ENCODE data around the gene MAN1A1. TPM values are rescaled to one million over a fixed set of nuclear protein-coding genes. Genes with fewer than 3 reads are reported as not detected.

The MAN1A1 gene
- polyA plus RNA-seq, 2 of the 4 experiments (the other 2 are of a cell fraction): 0.05 TPM; not detected in 1

GRCh38 chr6:119311514-119312142 is 37.9 kb downstream of the MAN1A1 start:
- Histone ChIP-seq H3K4me1 (peaks cover 10% of the 10 kb centered on the region), H3K27ac (no peak overlapping the region), H3K4me2 (no peak overlapping the region), H3K4me3 (no peak overlapping the region), H3K9me3 (no peaks in the 10 kb centered on the region)
- FAIRE-seq (no peak), ATAC-seq (no peak), DNase-seq (ENCODE audit: low read depth in 1 of 2, low spot score in 1 of 2) (no peak)
- POLR2A ChIA-PET: no interaction called here
- TF ChIP-seq NPAS2 (CRISPR knock-in tag; IDR thresholded peaks at IDR 0.05; ENCODE audit: borderline replicate concordance) (no peak), EHMT2 (IDR thresholded peaks at IDR 0.05; ENCODE audit: low read depth) (no peak), POLR2A (IDR thresholded peaks at IDR 0.05; ENCODE audit: low read length) (no peak), ZNF302 (CRISPR knock-in tag; IDR thresholded peaks at IDR 0.05) (no peak), ZFP36 (IDR thresholded peaks at IDR 0.05; ENCODE audit: borderline replicate concordance, partially characterized antibody) (no peak), FOXS1 (CRISPR knock-in tag; IDR thresholded peaks at IDR 0.05) (no peak), POLR2AphosphoS2 (conservative IDR thresholded peaks at IDR 0.05; ENCODE audit: low read length) (no peak), RNF2 (IDR thresholded peaks at IDR 0.05; ENCODE audit: borderline replicate concordance, low read depth) (no peak), TP53 (CRISPR knock-in tag; IDR thresholded peaks at IDR 0.05) (no peak)
- TF ChIP-seq, protein P1, sequence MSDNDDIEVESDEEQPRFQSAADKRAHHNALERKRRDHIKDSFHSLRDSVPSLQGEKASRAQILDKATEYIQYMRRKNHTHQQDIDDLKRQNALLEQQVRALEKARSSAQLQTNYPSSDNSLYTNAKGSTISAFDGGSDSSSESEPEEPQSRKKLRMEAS (IDR thresholded peaks at IDR 0.05): no peak
- TF ChIP-seq, protein P2, sequence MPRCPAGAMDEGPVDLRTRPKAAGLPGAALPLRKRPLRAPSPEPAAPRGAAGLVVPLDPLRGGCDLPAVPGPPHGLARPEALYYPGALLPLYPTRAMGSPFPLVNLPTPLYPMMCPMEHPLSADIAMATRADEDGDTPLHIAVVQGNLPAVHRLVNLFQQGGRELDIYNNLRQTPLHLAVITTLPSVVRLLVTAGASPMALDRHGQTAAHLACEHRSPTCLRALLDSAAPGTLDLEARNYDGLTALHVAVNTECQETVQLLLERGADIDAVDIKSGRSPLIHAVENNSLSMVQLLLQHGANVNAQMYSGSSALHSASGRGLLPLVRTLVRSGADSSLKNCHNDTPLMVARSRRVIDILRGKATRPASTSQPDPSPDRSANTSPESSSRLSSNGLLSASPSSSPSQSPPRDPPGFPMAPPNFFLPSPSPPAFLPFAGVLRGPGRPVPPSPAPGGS (IDR thresholded peaks at IDR 0.05): no peak
- 62% methylated on average over 8 of the region's 8 CpGs for WGBS (ENCODE audit: missing lambda C conversion rate)
- CTCF ChIA-PET: no interaction called here

DNA sequence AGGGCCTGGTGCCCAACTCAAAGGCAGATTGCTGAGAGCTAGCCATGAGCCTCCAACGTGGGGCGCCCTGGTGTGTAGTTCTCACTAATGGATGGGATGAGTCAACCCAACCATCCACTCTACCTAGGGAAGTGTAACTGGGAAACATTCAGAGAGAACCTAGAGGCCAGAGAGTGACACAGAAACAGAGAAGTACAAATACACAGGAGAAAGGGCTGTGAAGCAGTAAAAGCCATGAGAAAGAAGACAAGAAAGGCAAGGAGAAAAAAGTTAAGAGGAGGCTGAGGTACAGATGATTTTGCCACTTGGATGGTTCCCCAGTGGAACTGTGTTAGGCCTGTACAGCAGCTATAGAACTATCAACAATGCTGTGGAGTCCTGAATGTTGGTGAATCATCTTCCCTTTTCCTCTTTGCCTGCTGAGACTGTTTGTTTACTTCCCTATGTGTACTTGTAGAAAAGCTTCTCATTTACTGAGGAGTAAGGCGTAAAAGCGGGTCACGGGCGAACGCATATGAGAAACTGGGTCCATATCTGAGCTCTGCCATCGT is 39.0 kb downstream of the MAN1A1 start:
- peaks cover 10% of the 10 kb centered on the region for H3K4me1 ChIP-seq

More for the DNA sequence above, 39.0 kb downstream of the MAN1A1 start:
- no peak for DNase-seq (ENCODE audit: low read depth in 1 of 2, low spot score in 1 of 2)
- no peak for ATAC-seq
- no peak overlapping the region for H3K27ac ChIP-seq
- H3K4me2 ChIP-seq: no peak overlapping the region
- TF ChIP-seq EHMT2 (IDR thresholded peaks at IDR 0.05; ENCODE audit: low read depth) (no peak), RNF2 (IDR thresholded peaks at IDR 0.05; ENCODE audit: borderline replicate concordance, low read depth) (no peak), MAZ (IDR thresholded peaks at IDR 0.05; ENCODE audit: borderline replicate concordance, low read depth, low read length) (no peak), ZFP36 (IDR thresholded peaks at IDR 0.05; ENCODE audit: borderline replicate concordance, partially characterized antibody) (no peak), MAFK (IDR thresholded peaks at IDR 0.05; ENCODE audit: partially characterized antibody) (no peak), CEBPB (IDR thresholded peaks at IDR 0.05) (no peak), GATA3 (IDR thresholded peaks at IDR 0.05; ENCODE audit: borderline replicate concordance) (no peak), TFCP2L1 (CRISPR knock-in tag; IDR thresholded peaks at IDR 0.05) (no peak), TP53 (CRISPR knock-in tag; IDR thresholded peaks at IDR 0.05) (no peak), POLR2A (IDR thresholded peaks at IDR 0.05; ENCODE audit: low read length) (no peak), FOSL2 (IDR thresholded peaks at IDR 0.05) (no peak), FOSL2 (CRISPR knock-in tag; IDR thresholded peaks at IDR 0.05) (no peak), HDAC2 (IDR thresholded peaks at IDR 0.05) (no peak)
- TF ChIP-seq, protein P3, sequence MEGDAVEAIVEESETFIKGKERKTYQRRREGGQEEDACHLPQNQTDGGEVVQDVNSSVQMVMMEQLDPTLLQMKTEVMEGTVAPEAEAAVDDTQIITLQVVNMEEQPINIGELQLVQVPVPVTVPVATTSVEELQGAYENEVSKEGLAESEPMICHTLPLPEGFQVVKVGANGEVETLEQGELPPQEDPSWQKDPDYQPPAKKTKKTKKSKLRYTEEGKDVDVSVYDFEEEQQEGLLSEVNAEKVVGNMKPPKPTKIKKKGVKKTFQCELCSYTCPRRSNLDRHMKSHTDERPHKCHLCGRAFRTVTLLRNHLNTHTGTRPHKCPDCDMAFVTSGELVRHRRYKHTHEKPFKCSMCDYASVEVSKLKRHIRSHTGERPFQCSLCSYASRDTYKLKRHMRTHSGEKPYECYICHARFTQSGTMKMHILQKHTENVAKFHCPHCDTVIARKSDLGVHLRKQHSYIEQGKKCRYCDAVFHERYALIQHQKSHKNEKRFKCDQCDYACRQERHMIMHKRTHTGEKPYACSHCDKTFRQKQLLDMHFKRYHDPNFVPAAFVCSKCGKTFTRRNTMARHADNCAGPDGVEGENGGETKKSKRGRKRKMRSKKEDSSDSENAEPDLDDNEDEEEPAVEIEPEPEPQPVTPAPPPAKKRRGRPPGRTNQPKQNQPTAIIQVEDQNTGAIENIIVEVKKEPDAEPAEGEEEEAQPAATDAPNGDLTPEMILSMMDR (IDR thresholded peaks at IDR 0.05): no peak
- TF ChIP-seq, protein P2 (IDR thresholded peaks at IDR 0.05): no peak
- H3K4me3 ChIP-seq: no peak overlapping the region
- H3K9me3 ChIP-seq: no peaks in the 10 kb centered on the region
- WGBS (ENCODE audit: missing lambda C conversion rate): 73% methylated on average over 7 of the region's 8 CpGs
- CTCF ChIA-PET: no interaction called here
- POLR2A ChIA-PET: no interaction called here
- no peak for FAIRE-seq
